D721Med (cell line): ENCODE results near the gene YPEL5.
A peak's percentile ranks its signal among the peaks of the same experiment; 100 is the strongest.

Experiments used
- DNase-seq: peaks from one replicate; pipeline ENCODE4 v3.0.0; 2011; ENCODE audit warnings: low spot score; ENCODE audit not compliant: insufficient read length
- FAIRE-seq: peaks from 2 replicates; lab custom pipeline; 2011; peaks lifted over from hg19 to GRCh38; lab: Jason Lieb, UNC
- CTCF ChIP-seq: IDR thresholded peaks from 2 replicates; pipeline ENCODE4 v1.5.1; 2012; ENCODE audit warnings: mild to moderate bottlenecking, control low read depth; ENCODE audit not compliant: insufficient read depth; ENCODE audit errors: missing control alignments

Gene YPEL5

GRCh38 chr2:30184035-30184434 is 37.2 kb downstream of the YPEL5 start:
- FAIRE-seq = no peak
- no peak for DNase-seq
- no peak for TF ChIP-seq CTCF

- FAIRE-seq (peak; percentile 25), DNase-seq (no peak)
- TF ChIP-seq CTCF = no peak
These were observed 38.4 kb downstream of the YPEL5 start for GRCh38 chr2:30185178-30185577.

- no peak for TF ChIP-seq CTCF
- DNase-seq = no peak
- no peak for FAIRE-seq
These were observed 41.5 kb downstream of the YPEL5 start for GRCh38 chr2:30188292-30188691.

- FAIRE-seq (no peak), DNase-seq (no peak)
- no peak for TF ChIP-seq CTCF
These were observed 43.8 kb downstream of the YPEL5 start for GRCh38 chr2:30190637-30191036.

GRCh38 chr2:30191107-30191506 is 44.3 kb downstream of the YPEL5 start:
- no peak for TF ChIP-seq CTCF
- DNase-seq (no peak), FAIRE-seq (no peak)

GRCh38 chr2:30191819-30192271 is 45.0 kb downstream of the YPEL5 start:
- DNase-seq (no peak), FAIRE-seq (no peak)
- no peak for TF ChIP-seq CTCF

- no peak for TF ChIP-seq CTCF
These were observed 45.5 kb downstream of the YPEL5 start for GRCh38 chr2:30192314-30192713.

More at GRCh38 chr2:30192314-30192713, 45.5 kb downstream of the YPEL5 start:
- FAIRE-seq (no peak), DNase-seq (no peak)
